Measurements from ENCODE around the gene AJAP1.
"Not testable (repeated sequence)": the region's sequence is repeated elsewhere in the genome, so short reads cannot be mapped to it uniquely, and the experiment has no call there.

Gene AJAP1

DNA sequence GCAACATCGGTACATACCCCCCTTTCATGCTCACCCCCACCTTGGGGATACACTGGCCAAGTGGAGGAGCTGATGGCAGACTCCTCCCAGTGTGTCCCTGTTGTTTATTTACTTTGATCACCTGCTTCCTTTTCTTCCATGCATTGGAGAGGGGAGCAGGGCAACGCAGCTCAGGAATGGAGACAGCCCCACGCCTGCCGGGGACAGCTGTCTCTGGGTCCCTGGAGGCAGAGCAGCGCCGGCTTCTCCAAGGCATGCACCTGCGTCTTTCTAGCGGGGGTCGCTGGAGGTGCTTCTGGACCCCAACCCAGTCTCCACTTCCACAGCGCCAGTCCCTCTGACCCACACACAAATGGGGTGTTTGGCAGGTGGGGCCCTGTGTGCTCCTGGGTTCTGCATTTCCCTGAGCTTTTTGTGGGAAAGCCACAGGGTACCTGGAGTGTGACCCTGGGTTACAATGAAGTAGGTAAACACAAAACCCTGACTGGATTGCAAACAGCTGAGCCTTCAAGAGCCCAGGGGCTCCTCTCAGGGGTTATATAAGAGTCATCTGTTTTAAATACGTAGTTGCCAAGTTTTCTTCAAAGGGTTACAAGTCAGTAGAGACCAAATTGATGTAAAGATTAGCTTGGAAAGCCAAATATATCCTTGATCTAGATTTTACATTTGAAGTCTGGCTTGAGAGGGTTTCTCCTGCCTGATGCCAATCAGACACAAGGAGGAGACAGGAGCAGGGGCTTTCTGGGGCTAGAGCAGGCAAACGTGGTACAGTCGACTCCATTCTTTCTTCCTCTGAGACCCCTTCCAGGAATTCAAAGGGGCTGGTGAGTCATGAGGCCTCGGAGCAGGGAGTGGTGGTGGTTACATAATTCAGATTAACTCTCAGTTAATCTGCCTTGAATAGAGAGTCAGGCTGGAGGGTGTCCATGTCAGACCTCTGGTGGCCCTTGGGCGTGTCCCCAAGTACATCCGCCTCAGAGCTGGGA, 4.5 kb downstream of the AJAP1 start:
- no peak for DNase-seq

DNA sequence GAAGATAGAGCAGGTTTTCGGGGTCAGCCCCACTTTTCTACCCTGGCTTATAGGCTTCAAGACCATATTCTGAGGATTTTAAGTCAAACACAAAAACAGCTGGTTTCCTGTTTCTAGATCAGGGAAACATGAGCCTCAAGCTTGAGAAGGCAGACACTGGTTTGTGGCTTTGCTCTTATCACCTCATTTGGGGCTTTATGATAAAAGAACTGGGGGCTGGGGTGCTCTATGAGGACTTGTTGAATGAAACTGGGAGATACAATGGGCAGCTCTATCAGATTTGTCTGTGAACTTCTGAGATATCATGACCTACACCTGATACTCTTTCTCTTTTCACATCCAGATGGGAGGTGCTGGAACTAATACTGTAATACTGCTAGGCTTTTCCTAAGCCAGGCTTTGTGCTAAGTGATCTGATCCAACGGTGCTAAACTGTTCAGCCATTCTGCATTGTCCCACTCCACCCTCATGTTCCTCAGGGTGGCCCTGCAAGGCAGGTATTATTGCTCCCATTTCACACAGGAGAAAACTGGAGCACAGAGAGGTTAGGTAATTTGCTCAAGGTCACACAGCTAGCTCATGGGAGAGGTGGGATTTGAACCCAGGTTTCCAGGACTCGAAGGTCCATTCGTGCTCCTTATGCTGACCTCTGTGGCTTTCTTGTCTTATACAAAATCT, 6.6 kb downstream of the AJAP1 start:
- DNase-seq = no peak

DNA sequence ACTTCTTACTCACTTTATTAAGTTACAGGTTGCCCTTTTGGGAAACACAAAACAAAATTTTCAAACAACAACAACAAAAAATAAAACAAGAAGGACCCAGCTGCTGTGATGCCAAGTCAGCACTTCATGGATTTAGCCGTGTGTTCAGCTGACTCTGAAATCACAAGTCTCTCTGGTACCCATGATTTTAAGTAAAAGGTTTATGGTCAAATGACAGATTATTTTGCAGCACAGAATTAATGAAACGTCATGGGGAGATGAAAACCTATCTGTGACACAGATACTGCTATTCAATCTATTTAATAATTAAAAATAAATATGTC, 7.1 kb downstream of the AJAP1 start:
- no peak for DNase-seq

- no peak for DNase-seq
These were observed 7.8 kb downstream of the AJAP1 start for GRCh38 chr1:4662168-4662567.

DNA sequence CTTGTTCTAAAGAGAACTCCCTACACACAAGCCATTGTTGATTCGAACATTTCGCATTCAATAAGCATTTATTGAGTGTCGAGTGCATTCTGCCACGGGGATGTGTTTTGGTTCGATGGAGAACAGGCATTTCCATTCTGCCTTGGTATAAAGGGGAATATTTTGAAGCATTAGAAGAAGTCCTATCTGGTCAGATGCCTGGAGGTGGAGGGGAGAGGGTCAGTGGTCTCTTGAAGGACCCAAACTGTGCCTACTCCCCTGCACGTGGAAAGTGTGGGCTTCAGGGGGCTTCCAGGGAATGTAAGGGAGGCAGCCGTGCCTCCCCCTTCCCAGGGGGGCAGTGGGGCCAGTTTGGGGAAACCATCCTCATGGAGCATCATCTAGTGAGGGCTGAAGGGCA, 8.3 kb downstream of the AJAP1 start:
- no peak for DNase-seq

GRCh38 chr1:4664095-4664494, 9.7 kb downstream of the AJAP1 start:
- DNase-seq = no peak

- DNase-seq = no peak
These were observed 10.2 kb downstream of the AJAP1 start for GRCh38 chr1:4664606-4665005.

GRCh38 chr1:4665456-4665855, 11.0 kb downstream of the AJAP1 start:
- no peak for DNase-seq

- not testable (repeated sequence) for DNase-seq
These were observed 12.3 kb downstream of the AJAP1 start for GRCh38 chr1:4666683-4667082.

DNA sequence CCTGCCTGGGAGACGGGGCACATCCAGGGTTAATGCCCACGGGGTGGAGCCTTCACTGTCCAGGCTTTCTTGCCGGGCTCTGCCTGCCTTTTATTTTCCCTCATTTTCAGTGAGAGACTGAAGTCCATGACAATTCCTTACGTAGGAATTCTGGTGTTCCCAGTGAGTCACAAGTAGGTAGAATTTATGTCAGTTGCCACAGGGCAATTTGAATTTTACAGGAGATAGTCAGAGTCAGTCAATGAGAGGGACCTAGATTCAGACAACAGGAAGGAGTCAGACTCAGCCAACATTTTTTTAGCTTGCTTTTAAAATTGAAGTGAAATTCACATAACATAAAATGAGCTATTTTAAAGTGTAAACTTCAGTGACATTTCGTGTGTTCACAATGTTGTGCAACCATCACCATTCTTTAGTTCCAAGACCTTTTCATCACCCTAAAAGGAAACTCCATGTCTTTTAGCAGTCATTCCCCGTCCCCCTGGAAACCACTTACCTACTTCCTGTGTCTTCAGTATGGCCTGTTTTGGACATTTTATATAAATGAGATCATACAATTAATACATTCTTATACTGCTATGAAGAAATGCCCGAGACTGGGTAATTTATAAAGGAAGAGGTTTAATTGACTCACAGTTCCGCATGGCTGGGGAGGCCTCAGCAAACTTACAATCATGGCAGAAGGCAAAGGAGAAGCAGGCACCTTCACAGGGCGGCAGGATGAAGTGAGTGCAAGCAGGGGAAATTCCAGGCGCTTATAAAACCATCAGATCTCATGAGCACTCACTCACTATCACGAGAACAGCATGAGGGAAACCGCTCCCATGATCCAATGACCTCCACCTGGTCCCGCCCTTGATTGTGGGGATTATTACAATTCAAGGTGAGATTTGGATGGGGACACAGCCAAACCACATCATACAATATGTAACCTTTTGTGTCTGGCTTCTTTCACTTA, 14.6 kb downstream of the AJAP1 start:
- no peak for DNase-seq

GRCh38 chr1:4670265-4670664, 15.9 kb downstream of the AJAP1 start:
- no peak for DNase-seq

GRCh38 chr1:4671828-4672227, 17.4 kb downstream of the AJAP1 start:
- no peak for DNase-seq

GRCh38 chr1:4673494-4673893, 19.1 kb downstream of the AJAP1 start:
- DNase-seq = no peak

GRCh38 chr1:4674117-4674516, 19.7 kb downstream of the AJAP1 start:
- no peak for DNase-seq

DNA sequence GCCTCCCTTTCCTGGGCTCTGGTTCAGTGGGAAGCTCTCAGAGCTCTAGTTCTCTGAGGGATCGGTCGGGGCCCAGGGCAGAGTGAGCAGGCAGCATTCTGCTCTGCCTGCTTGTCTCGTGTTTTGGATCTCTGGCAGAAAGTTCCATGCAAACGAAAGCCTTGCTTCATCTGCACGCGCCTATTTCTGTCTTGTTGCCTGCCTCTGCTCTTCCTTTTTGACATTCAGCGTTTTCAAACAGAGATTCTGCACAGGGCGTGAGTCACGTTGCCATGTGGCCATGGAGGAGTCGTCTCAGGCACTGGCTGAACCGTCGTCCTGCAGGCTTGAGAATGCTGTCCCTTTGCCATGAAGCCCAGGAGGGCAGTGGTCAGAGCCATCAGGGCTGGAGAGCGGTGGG, 20.3 kb downstream of the AJAP1 start:
- no peak for DNase-seq

- DNase-seq = no peak
These were observed 21.2 kb downstream of the AJAP1 start for GRCh38 chr1:4675454-4676186.

DNA sequence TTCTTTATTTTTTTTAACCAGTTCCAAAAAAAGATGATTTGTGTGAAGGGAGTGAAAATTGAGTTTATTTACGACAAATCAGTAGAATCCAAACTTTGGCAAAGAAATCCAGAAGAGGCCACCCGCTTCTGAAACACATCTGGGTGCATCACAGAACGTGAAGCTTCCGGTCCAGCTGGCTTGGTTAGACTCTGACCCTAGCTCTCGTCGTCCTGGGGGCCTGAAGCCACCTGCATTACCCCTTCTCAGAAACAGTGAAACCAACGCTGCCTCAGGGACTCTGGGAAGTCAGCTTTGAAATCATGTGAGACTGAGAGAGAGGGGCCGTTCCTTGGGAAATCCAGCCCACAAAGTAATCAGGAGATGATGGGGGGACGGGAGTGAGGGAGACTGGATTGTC, 21.8 kb downstream of the AJAP1 start:
- DNase-seq = no peak

DNA sequence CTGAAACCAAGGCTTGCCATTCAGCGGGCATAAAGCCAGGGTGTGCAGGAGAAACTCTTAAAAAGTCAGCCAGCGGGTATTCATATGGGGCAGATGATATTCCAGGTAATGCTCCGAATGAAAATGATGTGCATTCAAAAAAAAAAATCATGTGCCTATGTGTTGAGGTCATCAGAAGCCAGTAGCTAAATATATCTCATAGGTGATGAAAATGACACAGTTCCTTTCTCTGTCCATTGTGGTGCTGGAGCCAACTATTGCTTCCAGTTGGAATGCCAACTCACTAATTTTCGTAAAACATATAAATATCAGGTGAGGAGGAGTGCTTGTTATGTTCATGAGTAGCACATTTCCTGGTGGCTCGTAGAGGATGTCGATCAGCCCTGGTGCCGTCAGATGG, 23.2 kb downstream of the AJAP1 start:
- no peak for DNase-seq

- DNase-seq = no peak
These were observed 23.8 kb downstream of the AJAP1 start for GRCh38 chr1:4678066-4678717.

DNA sequence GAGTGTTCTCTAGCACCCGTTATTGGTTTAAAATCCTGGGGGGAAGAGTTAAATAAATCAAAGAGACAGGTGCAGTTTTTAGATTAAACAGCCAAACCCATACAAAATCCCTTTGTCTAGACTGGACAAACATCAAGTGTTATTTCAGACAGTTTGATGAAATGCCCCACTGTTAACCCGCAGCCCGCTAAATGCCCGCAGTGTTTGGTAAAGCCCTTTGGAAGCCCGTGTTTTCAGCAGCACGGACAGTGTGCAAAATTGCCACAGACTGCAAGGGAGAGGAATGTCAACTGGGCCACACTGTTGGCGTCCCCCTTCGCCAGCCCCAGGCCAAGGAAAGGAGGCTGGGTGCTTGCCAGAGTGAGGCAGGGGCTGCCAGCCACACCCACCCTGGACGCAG, 26.6 kb downstream of the AJAP1 start:
- DNase-seq = no peak

GRCh38 chr1:4682607-4683220, 28.3 kb downstream of the AJAP1 start:
- no peak for DNase-seq

- DNase-seq = no peak
These were observed 29.7 kb downstream of the AJAP1 start for GRCh38 chr1:4684136-4684535.
